NCI-H1417 (cell line): ENCODE results near the gene CTTN.

Experiments
- DNase-seq, 3 experiments: peaks; one replicate each; lab custom pipeline; 2025; lab: John Stamatoyannopoulos, UW

The CTTN gene

DNA sequence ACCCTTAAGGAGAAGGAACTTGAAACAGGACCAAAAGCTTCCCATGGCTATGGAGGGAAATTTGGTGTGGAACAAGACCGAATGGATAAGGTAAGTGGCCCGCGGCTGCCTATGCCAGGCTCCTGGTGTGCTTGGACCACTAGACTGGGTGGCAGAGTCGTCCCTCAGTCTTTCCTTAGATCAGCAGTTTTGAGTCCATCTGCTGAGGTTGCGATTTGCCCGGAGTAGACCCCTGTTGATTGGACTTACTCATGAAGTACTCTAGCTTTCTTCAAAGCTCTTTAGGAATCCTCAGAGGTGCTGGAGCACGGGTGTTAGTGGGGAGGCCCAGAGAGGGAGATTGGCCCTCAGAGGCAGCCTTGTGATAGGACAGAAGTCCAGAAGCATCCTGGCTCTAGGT is 11.5 kb downstream of the CTTN start:
- no peak for DNase-seq

DNA sequence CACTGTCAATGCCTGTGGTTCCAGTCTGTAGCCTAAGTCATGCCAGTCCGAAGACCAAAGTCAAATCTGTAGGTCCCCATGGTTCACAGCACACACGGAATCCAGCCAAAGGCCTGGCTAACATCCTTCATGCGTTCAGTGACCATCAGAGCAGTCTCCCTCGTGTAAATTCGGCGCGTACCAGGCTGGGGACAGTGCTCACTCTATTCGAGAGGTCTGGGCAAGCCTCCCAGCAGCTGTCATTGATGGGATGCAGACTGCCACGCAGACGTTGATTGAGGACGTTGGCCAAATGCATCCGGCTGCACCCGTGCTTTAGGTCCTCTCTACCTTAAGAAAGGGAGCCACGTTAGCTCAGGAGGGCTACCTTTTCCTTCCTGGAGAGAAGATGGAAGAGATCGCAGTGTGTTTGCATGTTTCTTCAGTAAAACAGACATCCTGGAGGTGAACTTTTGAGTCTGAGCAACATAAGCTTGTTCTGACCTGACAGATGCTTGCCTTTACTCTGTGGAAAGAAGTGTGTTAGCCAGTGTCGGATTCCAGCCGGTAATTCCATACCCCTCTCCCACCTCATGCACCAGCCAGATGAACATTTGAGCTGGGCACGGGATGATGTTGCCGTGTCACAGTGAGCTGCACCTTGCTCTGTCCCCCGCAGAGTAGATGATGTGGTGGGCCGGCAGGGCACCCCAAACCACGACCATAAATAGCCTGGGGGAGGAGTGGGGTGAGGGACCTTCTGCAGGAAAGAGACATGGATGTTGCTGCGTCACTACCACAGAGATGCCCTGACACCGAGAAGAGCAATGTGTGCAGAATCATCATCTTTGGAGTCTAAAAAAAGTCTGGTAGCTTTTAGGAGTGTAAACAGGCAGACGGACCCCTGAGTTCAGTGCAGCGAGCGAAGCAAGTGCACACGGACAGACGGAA is 12.2 kb downstream of the CTTN start:
- no peak for DNase-seq

GRCh38 chr11:70411713-70412452 is 13.6 kb downstream of the CTTN start:
- no peak for DNase-seq

- DNase-seq = no peak
Observed at GRCh38 chr11:70413151-70413550, 14.8 kb downstream of the CTTN start.

GRCh38 chr11:70414341-70415100 is 16.2 kb downstream of the CTTN start:
- DNase-seq = no peak

- DNase-seq = no peak
Observed at GRCh38 chr11:70415191-70415590, 16.9 kb downstream of the CTTN start.

DNA sequence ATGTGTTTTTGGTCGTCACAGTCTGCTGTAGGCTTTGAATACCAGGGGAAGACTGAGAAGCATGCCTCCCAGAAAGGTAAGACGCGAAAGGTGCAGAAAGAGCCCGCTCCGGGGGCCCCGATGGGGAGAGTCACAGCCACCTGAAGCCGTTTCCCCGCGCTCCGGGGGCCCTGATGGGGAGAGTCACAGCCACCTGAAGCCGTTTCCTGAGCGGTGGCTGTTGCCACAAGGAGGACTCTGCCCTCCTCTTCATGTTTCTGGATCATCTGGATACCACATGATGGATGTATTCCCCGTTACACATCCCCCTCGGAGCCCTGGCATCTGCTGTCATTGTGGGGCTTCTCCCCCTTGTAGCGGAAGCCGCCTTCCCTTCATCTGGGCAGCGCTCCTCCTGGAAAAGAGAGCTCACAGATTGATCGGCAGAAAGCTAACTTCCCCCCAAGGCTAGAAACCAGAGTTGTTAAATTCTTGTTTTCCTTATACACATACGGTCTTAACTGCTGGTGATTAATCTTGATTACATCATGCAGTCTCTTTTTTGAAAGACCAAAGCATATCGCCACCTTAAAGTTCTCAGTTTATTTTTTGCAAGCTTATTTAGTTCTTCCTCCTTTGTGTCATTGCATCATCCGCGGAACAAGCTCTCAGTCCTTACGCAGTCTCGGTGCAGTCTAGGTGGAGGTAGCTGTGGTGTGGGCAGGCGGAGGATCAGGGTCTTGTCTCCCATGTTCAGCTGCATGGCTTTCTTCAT is 17.5 kb downstream of the CTTN start:
- no peak for DNase-seq

- no peak for DNase-seq
Observed at GRCh38 chr11:70416881-70417280, 18.6 kb downstream of the CTTN start.

- DNase-seq = no peak
Observed at GRCh38 chr11:70418130-70418529, 19.8 kb downstream of the CTTN start.

- no peak for DNase-seq
Observed at GRCh38 chr11:70419307-70420007, 21.1 kb downstream of the CTTN start.

DNA sequence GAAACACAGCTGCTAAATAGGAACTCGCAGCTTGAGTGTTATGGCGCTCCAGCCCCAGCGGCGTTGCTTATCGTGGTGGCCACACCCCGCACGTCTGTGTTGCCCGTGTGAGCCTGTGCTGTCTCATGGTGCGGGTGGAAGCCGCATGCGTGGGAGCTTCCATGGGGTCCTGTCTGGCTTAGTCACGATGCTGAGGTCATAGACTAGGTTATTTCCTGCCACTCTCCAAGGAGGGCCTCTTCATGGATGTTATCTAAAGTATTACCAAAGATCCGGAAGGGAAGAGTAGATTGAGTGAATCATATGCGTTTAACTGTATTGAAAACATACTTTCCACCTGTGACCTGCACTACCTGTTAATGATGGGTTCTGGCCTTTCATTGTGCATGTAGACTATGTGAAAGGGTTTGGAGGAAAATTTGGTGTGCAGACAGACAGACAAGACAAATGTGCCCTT is 21.7 kb downstream of the CTTN start:
- no peak for DNase-seq

DNA sequence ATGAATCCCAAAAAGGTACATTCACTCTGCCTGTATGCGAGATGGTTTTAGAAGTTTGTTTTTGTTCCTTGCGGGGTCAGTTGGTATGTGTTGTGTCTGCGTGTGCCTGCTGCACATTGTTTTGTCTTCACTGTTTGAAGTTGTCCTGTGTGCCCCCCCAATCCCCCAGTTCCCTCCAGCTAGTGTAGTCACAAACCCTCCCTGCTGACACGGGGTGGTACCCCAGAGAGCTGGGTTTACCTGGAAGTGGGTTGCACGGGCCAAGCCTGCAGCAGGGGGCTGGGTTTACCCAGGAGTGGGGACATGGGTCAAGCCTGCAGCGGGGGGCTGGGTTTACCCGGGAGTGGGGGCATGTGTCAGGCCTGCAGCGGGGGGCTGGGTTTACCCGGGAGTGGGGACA is 22.2 kb downstream of the CTTN start:
- no peak for DNase-seq

DNA sequence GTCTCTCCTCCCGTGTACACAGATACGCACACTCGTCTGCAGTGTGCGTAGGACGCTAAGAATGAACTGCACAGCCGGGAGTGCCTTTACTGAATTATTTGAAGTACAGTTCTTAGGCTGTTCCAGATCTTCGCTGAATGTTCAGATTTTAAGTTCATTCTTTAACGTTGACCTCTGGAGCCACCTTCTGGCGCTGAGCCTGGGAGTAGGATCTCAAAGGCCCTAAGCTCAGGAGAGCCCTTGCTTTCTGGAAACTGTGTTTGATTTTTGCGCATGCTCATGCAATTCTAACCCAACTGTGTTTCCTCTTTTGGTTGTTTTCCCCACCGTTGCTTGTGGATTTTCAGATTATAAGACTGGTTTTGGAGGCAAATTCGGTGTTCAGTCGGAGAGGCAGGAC is 22.8 kb downstream of the CTTN start:
- no peak for DNase-seq

DNA sequence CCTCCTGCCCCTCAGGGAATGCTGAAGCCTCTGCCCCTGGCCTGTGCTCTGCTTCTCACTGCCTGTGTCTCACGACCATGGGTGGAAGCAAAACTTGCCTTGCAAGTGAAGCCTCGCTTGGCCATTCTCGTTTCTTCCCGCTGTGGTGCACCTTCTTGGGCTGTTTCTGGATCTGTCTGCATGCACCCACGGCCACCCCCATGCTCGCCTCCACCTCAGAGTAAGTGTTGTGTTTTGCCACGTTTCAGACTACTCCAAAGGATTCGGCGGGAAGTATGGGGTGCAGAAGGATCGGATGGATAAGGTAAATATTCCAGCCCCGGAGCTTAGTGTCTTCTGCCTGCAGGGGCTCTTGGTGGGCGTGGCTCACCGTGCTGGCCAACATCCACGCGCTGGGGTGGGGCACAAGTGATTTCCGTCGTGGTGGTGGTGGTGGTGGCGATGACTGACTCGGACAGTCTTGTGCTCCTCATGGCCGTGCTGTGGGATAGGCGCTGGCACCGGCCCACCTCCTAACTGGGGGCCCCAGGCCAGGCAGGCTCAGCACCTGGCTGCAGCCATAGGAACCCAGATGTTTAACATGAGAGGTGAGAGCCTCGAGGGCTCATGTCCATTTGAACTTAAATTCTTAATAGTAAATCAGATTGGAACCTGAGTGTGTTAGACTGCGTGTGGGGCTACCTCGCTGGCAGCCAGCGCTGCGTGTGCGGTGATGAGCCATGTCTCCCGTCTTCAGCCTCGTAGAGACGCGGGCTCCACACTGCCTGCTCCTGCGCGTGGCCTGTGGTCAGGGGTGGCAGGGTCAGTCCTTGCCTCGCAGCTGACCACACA is 24.6 kb downstream of the CTTN start:
- DNase-seq = no peak

GRCh38 chr11:70423523-70424505 is 25.5 kb downstream of the CTTN start:
- DNase-seq = no peak

GRCh38 chr11:70424765-70425344 is 26.5 kb downstream of the CTTN start:
- DNase-seq = peak in 1 of 3 experiments; percentile 86

DNA sequence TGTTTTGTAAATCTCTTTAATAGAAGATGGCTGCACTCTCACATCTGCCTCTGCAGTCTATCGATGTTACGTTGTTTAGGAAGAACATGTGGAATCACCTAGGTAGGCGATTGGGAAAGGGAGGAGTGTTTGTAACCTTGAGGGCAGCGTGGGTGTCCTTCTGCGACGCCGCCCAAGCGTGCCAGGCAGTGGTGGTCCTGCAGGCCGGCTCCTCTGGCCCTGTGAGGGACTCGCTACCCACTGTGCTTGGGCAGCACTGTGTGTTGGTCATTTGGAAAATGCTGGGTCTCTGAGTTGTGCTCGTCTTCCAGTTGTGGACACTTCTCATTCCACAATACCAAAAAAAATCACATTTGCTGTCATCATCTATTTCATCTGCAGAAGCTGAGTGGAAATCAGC is 29.1 kb downstream of the CTTN start:
- no peak for DNase-seq

DNA sequence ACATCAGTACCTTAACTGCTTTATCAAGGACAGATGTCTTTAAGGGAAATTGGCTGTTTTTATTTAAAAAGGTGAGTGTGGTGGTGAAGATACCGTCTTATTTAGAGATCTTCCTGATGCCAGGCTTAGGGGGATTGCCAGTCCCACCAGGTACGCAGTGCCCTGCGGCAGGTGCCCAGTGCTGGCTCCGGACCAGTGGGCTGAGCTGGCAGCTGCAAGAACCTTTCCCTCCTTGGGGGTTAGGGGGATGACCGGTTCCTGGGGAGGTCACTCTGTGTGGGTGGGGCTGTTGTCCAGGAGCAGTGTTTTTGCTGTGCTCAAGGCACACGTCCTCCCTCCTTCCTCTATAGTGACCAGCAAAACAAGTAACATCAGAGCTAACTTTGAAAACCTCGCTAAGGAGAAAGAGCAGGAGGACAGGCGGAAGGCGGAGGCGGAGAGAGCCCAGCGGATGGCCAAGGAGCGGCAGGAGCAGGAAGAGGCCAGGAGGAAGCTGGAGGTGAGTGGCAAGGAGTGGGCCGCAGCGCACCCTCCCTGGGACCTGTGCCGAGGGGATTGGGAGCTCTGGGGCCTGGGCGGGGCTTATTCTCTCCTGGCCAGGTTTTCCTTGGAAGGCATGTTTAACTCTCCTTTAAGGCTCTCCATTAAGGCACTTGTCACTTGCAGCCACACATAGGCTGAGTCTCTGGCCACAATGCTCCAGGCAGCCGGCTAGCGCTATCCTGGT is 30.5 kb downstream of the CTTN start:
- no peak for DNase-seq
